ENCODE data around the gene KRTAP5-8. TPM values are rescaled to one million over a fixed set of nuclear protein-coding genes. Genes with fewer than 3 reads are reported as not detected.

The KRTAP5-8 gene
- total and polyA plus RNA-seq, 2 experiments from 2014 or later: not detected

- TF ChIP-seq ZNF462 (CRISPR knock-in tag; IDR thresholded peaks at IDR 0.05) (no peak), NANOG (IDR thresholded peaks at IDR 0.05; ENCODE audit: borderline replicate concordance) (no peak), CREB1 (CRISPR knock-in tag; IDR thresholded peaks at IDR 0.05; ENCODE audit: low read depth) (no peak), EZH2 (IDR thresholded peaks at IDR 0.05; ENCODE audit: low read depth, unreplicated experiment) (no peak)
These were observed 39.7 kb upstream of the KRTAP5-8 start (continued) for GRCh38 chr11:71498091-71498490.

- Mint-ChIP-seq H3K36me3 (ENCODE audit: low read depth) (peaks cover 41% of the 10 kb centered on the region), H3K4me1 (0 out of 3 replicates have a peak, but pooled peaks cover 2% of the 10 kb centered on the region), H3K27me3 (ENCODE audit: insufficient read depth, low read depth, poor library complexity) (peaks cover 5% of the 10 kb centered on the region), H3K4me3 (no peak overlapping the region), H3K9me3 (0 out of 3 replicates have a peak, but pooled peaks cover 3% of the 10 kb centered on the region), H3K27ac (no peak overlapping the region)
- Histone ChIP-seq H3K9me2 (ENCODE audit: insufficient read depth) (no peaks in the 10 kb centered on the region), H4K20me1 (replicated peaks; ENCODE audit: insufficient read depth) (no peaks in the 10 kb centered on the region; the same call in 1 of the 2 replicates), H3K36me3 (ENCODE audit: insufficient read depth) (peaks cover 8% of the 10 kb centered on the region; the same call in 1 of the 2 replicates), H3F3A (replicated peaks; ENCODE audit: low read depth) (no peaks in the 10 kb centered on the region), H2AFZ (no peak overlapping the region), H3K79me2 (replicated peaks; ENCODE audit: insufficient read depth) (no peaks in the 10 kb centered on the region), H3K4me2 (no peak overlapping the region), H3K27ac (ENCODE audit: low read depth) (no peak overlapping the region), H3K4me1 (ENCODE audit: insufficient read depth) (no peaks in the 10 kb centered on the region), H3K4me3 (no peak overlapping the region), H3K27me3 (ENCODE audit: insufficient read depth) (no peaks in the 10 kb centered on the region)
- no peak for ATAC-seq
- TF ChIP-seq REST (IDR thresholded peaks at IDR 0.05; ENCODE audit: unreplicated experiment) (no peak), NANOG (IDR thresholded peaks at IDR 0.05; ENCODE audit: borderline replicate concordance) (no peak)
- no peak for DNase-seq (ENCODE audit: low spot score)
These were observed 38.7 kb upstream of the KRTAP5-8 start for GRCh38 chr11:71499125-71499524.
